A204.1 (cell line): ENCODE measurements around the gene GRID1.
"Not testable (repeated sequence)": the region's sequence is repeated elsewhere in the genome, so short reads cannot be mapped to it uniquely, and the experiment has no call there.

Source experiments
- FAIRE-seq: peaks from 2 replicates; lab custom pipeline; 2012; peaks lifted over from hg19 to GRCh38; lab: Jason Lieb, UNC

GRID1 gene

DNA sequence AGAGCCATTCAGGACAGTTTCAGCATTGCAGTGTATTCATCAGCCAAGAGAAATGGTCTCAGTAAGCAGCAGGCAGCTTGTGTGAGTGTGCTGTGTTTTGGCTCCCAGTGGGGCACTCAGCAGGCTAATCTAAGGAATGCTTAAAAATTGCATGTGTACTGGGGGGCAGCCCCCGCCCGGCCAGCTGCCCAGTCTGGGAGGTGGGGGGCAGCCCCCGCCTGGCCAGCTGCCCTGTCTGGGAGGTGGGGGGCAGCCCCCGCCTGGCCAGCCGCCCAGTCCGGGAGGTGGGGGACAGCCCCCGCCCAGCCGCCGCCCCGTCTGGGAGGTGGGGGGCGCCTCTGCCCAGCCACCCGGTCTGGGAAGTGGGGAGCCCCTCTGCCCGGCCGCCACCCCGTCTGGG, 116.2 kb downstream of the GRID1 start:
- no peak for FAIRE-seq

DNA sequence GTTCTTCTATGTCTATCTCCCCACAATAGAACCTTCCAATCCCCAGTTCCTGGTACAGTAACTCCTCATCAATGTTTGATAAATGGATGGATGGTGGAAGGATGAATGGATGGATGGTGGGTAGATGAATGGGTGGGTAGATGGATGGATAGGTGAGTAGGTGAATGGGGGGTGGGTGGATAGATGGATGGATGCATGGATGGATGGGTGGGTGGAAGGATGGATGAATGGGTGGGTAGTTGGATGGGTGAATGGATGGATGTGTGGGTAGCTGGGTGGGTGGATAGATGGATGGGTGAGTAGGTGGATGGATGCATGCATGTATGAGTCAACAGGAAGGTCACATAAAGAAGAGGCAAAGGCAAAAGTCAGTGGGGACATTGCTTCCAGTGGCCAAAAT, 116.8 kb downstream of the GRID1 start:
- FAIRE-seq, result no peak

DNA sequence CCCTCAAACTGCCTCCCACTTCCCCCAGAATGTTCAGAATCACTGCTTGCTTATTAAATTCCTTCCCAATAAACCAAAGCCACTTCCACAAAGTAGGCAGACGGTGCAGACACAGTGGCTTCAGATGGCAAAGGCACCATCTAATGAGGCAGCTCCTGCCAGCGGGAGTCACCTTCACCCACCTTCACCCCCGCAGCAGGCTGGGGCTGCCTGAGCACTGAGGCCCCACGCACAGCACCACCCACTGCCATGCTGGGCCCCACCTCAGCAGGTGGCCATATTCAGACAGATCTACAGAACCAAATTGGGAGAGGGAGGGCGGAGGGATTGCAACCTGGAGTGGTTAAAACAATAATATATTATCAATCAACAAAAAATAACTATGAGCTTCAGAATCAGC, 118.5 kb downstream of the GRID1 start:
- FAIRE-seq, result no peak

DNA sequence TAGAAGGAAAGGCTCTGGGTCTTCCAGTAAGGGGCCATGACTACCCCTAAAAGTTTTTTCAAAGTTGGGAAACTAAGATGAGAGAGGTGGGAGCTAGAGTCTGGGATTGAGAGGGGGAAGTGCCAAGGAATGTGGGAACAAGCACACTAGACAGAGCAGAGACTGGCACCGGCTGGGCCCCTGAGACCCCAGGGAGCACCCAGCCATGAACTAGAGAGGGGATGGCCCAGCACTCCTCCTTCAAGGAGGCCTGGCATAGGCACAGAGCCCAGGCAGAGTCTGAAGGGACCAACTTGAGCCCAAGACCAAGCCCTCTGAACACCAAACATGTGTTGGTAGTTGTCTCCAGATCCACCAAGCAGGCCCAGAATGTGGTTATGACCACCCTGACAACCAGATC, 119.0 kb downstream of the GRID1 start:
- FAIRE-seq, result no peak

DNA sequence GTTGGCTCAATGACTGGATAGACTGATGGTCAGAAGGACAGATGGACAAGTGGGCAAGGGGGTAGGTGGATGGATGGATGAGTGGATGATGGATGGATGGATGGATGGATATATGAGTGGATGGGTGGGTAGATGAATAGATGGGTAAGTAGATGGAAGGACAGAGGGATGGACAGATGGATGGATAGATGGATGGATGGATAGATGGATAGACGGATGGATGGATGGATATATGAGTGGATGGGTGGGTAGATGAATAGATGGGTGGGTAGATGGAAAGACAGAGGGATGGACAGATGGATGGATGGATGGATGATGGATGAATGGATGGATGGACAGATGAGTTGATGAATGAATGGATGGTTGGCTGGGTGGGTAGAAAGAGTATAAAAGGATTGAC, 119.5 kb downstream of the GRID1 start:
- FAIRE-seq, result no peak

DNA sequence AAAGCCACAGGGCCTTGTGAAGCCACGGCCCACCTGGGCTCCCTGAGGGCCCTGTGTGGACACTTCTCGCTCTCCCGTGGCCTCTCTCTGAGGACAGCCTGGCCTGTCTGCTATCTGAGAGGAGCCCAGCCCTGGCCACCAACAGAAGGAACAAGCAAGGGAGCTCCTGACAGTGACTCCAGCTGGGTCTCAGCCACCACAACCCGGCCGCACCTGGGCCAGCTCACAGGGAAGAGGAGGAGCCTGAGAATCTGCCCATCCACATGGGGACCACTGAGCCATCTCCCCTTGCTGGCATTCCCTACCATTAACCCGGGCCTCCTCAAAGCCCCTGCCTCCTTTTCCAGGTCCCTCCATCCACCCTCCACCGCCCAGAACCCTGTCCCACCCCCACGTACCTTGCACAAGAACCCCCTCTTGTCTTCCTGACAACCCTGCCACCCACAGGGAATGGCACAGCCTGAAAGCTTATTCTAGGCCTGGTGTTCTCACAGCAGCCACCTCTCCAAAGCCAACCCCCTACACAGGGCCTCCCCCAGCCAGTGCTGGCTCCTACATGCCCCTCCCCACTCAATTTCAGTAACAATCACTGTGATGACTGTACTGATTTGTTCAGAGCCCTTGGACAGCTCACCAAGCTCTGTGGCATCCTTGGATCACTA, 120.2 kb downstream of the GRID1 start:
- no peak for FAIRE-seq

DNA sequence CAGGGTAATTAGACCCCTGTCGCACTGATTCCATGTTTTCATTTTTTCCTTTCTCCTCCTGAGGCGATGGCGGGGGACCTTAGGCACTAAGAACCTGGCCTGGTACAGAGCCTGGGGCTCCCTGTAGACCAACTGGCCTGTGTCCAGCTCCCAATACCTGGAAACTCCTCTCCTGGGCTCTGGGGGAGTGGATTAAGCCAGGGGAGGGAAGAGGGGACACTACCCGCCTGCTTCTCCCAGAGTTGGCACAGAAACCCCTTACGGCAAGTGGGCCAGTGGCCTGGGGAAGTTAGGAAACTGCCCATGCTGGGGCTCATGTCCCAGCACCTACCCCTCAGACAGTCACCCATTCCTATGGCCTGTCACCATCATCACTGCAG, 121.6 kb downstream of the GRID1 start:
- FAIRE-seq, result no peak

DNA sequence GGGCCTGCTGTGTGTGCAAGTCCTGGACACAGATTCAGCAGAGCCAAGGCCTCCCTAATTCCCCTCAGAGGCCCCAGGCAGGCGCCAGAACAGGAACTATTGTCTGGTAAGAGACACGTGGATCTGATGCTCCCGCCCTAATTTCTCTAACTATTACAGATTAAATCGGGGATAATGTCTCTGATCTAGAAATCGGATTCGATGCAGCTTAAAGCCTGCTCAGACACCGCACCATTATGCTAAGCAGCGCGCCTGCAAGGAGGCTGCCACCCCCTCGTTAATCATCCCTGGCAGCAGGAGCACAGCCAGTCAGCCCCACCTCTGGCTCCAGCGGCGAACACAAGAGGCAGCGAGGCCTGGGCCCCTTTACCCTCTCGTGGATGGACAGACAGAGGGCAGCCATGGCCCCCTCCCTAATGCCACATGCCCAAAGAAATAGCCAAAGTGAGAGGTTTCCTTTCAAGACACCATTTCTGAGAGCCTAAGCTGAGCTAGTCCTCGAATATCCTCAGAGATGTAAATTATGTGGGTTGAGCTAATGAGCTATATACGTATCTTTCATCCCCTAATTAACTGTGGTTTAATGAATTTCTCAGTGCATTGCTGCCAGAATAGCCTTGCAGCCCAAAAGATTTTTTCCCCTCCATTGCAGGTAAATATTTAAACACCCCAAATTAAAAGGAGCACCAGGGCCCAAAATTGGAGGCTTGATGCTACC, 122.1 kb downstream of the GRID1 start:
- FAIRE-seq, result no peak

DNA sequence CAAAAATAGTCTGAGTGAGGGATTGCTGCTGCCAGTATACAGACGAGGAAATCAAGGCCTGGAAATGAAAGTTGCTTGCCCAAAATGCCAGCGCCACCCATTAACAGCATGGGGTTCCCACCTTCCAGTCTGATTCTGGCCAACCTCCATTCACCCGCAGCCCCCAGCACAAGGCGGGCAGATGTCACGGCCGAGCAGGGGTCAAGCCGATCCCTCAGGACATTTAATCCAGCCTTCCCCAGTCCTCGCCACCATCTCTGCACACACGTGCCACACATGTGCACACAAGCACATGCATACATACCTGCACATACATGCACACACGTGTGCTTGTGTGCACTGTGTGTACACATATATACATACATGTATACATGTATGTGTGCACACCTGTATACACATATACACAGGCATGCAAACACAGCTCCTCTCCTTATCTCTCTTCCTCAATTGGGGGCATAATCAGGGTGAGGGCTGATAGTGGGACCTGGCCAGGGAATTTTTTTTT, 122.9 kb downstream of the GRID1 start:
- FAIRE-seq, result no peak

DNA sequence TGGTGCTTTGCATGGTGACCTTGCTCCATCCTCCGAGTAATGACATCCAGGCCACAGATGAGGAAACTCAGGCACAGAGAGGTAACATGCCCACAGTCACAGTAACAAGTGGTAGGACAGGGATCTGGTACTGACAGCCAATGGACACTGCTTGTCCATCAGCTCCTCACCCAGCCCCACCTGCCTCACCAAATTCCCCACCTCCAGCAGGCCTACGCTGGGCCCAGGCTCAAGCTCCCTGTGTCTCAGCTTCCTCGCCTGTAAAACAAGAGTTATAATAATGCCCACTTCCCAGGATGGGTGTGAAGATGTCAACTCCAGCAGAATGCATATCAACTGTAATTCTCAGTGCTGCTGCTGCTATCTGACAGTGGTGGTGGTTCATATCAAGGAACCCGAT, 123.8 kb downstream of the GRID1 start:
- FAIRE-seq, result no peak

DNA sequence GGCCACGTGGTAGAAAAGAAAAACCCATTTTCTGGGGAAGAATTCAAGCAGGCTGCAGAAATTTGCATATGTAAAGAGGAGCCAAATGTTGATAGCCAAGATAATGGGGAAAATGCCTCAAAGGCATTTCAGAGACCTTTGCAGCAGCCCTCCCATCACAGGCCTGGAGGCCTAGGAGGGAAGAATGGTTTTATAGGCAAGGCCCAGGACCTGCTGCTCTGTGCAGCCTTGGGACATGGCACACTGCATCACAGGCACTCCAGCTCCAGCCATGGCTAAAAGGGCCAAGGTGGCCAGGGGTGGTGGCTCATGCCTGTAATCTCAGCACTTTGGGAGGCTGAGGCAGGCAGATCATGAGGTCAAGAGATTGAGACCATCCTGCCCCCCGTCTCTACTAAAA, 128.5 kb downstream of the GRID1 start:
- FAIRE-seq, result not testable (repeated sequence)

DNA sequence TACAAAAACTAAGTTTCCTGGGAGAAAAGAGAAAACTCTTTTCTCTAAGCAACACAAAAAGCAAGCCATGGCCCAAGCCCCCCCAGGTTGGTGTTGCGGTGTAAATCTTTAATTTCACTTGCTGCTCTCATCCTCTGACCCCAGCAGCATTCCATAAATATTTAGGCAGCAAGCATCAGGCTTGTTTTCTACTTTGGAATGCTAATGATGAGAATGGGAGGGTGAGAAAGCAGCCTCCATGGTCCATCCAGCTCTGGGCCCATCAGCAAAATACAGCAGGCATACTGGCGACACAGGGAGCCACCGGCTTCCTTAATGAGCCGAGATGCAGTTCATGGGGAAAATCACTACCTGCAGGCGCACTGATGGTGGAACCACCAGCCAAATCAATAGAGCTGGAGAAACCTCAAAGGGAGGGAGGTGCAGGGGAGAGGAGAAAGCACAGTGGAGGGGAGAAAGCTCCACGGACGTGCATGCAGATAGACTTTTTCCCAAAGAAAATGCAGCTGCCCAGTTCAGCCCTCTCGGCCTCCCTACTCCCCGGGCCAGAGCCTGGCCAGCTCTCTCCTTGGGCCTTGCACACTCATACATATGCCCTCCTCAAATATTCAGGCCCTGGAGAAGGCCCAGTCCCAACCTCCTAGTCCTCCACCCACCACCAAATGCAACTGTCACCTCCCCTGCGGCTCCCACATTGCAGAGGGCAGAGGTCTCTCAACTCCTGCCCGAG, 131.9 kb downstream of the GRID1 start:
- FAIRE-seq, result no peak

DNA sequence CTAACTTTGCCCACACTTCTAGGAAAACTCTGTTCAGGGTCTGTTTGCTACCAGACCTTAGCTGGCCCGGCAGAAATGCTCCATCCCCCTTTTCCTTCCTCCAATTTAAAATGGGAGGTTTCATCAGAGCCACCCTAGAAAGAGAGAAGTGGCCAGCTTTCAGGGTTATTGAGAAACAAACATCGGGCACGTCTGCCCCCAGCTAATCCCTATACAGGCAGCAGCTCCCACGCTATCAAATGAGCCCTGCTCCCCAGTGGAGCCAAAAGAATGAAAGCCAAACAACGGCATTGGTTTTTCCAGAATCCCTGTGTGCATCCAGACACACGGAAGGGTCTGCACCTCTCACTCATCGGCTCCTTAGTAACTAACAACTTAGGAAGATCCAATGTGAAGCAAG, 132.5 kb downstream of the GRID1 start:
- no peak for FAIRE-seq

DNA sequence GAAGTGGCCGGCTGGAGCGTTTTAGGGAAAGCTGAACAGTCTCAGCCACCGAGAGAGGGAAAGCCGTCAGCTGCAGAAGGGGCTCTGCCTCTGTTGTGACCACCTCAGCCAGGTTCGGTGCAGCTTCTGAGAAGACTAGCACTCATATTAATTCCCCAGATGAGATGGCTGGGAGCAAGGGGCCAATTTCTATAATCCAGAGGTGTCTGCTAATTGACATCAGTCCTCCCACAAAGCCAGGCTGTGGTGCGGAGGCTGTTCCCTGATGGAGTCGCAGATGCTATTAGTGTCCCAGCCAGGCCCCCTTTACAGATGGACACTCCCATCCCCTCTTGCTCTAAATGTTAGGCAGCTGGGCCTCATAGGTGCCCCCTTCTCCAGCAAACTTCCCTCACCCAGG, 133.5 kb downstream of the GRID1 start:
- no peak for FAIRE-seq

DNA sequence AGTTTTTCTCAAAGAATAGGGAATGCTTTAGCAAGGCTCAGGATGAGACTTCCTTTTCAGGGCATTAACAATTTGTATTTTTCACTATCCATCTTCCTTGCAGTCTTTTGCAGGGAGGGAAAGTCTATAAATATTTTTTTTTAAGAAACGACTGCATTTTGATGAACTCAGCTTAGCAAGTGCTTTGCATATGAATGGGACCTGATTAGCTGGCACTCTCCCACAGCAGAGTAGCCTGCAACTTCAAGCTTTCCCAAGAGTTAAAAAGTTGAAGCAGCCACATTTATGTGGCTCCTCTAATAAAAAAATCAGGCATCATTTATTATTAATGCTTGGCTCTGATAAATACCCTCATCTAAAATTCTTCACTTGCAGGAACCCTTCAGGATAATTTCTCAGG, 134.0 kb downstream of the GRID1 start:
- no peak for FAIRE-seq

DNA sequence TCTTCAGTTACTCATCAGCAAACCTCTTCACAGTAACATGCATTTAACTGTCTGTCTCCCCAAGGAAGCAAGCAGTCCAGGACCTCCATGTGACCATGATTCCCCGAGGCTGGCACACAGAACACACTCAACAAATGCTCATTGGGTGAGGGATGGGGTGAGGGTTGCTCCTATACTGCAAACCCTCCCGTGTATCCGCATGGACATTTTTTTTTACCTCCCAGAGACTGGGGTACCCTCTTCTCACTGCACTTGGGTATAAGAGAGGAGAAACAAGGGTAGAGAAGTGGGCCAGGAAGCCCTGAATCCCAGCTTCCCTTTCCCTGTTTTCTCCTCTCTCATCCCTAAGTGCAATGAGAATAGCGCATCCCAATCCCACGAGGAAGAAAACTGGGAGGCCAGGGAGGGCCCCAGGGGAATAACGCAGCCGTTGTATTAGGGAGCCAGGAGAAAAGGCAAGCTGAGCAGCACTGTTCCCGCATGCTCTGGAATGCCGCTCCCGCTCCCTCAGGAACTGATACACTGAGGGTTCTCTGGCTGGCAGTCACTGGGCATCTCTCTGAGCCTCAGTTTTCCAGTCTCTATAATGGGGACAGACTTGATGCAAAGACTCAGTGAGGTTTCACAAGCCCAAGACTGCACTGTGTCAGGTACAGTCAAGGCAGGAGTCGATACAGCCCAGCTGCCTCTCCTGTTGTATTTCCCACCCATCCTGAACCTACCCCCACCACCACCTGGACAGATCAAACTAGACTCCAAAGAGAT, 134.6 kb downstream of the GRID1 start:
- FAIRE-seq, result no peak

DNA sequence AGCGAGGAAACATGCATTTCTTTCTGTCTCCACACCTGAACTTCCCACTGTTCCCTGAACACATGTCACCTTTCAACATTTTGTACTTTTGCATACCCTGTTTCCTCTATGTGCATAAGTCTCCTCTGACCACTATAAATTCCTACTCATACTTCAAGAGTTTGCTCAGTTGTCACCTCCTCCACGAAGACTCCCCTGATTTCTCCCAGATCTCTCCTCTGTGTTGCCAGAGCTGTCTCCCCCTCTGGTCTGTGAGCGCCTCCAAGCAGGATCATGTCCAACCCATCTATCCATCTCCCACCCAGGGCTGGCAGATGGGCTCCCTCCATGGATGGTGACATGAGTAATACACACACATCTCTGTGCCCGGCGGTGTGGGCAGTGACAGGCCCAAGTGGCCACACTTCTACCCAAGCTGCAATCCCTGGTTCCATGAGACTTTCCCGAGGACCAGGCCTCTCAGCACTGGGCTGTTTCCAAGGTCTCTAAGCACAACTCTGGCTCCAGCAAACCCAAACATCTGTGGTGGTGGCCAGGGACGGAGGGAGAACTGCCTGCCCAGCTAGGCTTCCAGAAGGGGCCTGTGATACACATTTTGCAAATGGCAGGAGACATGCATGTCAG, 135.9 kb downstream of the GRID1 start:
- FAIRE-seq, result no peak

DNA sequence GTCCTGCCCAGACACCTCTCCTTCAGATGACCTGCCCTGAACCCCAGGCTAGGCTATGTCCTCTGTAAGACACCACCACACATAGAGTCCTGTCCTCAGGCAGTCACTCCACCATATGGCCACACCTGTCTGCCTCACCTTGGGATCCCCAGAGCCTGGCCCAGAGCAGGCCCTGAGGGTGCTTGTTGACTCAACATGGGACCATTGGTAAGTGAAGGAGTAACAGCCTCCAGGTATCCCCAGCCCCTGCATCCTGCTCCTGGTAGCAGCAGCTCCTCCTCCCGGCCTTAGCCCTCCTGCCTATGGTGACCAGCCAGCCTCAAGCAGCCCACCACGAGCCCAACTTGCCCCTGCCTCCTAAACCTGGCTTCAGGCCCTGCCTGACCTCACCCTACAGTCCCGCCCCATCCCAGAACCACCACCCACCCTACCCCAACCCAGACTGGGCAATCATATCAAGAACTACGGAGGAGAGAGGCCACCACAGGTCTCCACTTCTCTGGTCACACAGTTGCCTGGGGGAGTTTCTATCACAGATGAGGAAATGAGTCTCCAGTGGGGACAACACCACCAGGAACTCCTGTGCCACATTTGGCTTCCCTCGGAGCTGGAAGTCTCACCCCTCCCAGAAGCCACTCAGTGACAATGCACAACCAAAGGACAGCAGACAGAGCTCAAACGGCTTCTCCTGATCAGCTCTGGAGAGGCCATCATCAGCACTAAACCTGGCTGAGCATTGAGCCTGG, 136.6 kb downstream of the GRID1 start:
- FAIRE-seq, result no peak

DNA sequence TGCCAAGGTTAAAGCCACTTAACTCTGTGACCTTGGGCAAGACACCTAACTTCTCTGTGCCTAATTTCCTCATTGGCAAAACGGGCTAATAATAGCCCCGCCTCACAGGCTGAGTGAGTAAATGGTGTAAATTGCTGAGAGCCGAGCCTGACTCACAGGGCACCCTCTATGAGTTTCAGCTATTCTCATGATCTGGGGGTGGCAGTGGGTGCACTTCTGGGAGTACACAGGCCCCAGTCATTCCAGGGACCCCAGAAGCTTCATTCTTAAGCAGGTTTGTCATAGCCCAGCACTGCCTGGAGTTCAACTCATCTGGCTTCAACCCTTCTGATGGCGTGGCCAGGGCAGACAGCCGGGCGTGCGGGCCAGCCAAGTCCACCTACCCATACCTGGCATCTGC, 137.2 kb downstream of the GRID1 start:
- no peak for FAIRE-seq

DNA sequence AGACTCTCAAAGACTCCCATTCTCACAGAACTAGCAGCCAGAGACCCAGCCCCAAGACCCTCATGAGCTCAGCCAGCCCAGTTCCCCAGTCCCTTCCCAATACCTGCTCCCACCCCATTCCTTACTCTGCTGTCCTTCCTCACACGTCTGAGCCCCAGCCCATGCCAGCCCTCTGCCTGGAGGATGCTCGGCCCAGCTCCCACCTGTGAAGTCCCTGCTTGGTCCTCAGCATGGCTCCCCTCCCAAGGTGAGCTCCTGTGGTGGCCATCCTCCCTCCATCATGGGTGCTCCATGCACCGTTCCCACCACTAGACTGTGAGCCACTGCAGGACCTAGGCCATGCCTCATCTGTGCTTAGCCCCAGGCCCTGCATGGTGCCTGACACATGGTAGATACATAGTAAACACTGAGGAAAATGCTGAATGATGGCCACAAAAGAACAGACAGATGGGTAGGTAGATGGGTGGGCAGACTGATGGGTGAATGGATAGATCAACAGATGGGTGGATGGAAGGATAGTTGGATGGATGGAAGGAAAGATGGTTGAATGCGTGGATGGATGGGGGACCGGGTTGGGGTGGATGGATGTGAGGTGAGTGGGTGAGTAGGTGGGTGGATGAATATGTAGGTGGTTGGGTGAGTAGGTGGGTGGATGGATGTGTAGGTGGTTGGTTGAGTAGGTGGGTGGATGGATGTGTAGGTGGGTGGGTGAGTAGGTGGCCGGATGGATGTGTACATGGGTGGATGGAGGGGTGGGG, 138.9 kb downstream of the GRID1 start:
- no peak for FAIRE-seq

DNA sequence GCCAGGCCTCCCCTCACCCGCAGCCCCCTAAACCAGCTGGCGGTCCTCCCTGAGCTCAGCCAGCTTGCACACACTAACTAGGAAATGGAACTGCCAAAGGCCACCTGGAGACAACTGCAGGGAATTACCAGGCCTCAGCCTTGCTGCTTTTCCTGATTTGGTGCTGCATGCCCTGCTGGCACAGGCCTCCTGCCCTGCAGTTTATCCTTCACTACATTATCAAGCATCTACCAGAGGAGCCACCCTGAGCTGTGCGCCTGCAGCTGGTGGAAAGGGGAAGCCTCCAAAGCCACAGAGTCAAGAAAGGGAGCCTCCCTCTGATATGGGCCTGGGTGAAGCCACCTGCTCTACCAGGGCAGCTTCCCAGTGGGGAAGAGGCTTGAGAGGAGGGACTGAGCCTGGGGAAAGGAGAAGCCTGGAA, 139.8 kb downstream of the GRID1 start:
- FAIRE-seq, result no peak
